WI38 (cell line): Measurements from ENCODE around the gene DVL2.

Source experiments
- H3K4me3 ChIP-seq: 2 replicates; pipeline ENCODE4 v1.5.1; 2011; ENCODE audit warnings: low read depth, mild to moderate bottlenecking, control low read depth, low read length
- TF ChIP-seq, protein P1 (sequence below): IDR thresholded peaks from 2 replicates; pipeline ENCODE4 v1.5.1; 2012; ENCODE audit warnings: low read depth, mild to moderate bottlenecking, control low read depth, low read length

The DVL2 gene

DNA sequence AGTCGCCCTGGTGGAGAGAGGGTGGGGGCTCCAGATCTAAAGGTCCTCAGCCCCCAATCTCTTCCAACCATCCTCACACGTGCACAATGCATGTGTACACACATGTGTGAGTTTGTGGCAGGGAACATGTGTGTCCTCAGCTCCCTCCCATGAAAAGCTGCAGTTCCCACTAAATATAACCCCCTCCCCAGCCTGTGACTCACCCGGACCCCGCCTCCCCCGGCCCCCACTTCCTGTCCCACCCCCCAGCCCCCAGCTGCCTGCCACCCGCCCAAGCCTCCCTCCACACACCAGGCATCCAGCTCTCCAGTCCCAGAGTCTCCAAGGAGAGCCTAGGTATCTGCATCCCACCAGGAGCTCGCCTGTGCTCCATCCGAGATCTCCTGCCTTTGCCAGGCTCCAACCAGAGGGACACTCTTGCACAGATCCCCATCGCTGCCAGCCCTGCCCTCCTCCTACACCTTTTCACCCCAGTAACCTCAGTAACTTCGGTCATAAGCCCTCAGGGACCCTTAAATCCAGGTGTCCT, 18.6 kb downstream of the DVL2 start:
- TF ChIP-seq, protein P1, sequence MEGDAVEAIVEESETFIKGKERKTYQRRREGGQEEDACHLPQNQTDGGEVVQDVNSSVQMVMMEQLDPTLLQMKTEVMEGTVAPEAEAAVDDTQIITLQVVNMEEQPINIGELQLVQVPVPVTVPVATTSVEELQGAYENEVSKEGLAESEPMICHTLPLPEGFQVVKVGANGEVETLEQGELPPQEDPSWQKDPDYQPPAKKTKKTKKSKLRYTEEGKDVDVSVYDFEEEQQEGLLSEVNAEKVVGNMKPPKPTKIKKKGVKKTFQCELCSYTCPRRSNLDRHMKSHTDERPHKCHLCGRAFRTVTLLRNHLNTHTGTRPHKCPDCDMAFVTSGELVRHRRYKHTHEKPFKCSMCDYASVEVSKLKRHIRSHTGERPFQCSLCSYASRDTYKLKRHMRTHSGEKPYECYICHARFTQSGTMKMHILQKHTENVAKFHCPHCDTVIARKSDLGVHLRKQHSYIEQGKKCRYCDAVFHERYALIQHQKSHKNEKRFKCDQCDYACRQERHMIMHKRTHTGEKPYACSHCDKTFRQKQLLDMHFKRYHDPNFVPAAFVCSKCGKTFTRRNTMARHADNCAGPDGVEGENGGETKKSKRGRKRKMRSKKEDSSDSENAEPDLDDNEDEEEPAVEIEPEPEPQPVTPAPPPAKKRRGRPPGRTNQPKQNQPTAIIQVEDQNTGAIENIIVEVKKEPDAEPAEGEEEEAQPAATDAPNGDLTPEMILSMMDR = no peak
- H3K4me3 ChIP-seq = peak overlapping the region; percentile 72

DNA sequence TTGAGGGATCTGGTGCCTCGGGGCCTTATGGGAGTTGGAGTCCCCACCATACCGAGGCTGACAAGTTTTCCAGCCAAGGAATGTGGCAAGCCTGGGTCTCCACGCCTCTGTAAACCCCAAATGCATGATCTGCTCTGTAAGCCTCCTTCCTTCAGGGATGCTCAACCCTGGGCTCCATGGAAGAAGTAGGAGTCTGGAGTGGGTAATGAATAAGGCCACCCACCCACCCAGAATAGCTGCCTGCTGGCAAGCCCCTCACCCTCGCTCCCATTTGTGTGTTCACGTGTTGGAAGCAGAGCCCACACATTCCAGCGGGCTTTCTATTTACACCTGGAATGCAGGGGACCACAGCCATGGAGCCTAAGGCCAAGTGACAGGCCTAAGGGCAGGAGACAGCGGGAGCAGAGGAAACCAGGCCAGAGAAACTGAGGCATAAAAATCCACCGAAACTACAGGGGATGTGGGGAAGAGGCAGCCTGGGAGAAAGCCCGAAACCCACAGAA, 19.1 kb downstream of the DVL2 start:
- TF ChIP-seq, protein P1 = no peak
- H3K4me3 ChIP-seq = peak overlapping the region; percentile 54

DNA sequence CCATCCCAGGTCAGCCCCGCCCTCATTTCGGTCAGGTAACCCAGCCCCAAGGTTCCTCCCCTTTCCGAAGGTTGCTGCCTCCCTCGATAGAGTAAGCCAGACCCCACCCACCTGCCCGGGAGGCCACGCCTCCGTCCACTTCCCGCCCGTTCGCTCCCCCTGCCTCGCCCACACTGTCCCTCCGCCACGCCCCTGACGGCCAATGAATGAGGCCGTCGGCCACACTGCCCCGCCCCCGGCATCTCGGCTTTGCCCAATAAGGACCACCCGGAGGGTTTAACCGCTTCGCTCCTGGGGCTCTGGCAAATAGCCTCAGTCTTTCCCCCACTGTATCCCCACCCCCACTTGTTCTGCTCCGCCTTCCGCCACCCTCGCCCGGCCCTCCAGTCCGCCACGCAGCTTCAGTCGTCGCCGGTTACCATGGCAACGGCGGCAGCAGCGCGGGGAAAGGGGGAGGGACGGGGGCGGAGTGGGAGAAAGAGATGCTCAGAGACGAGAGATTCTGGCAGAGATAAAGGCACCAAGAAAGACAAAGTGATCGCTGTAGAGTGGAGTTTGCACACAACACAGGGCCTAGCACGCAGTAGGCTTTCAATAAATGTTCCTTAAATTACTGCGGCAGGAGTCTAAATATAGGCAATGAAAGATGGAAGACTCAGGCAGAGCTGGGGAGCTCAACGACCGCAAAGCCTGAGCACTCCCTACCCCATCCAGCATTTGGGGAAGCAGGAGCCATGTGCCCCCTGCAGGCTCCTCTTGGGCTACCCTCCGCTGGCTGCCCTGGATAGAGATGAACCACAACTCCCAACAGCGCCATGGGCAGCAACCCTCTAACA, 19.8 kb downstream of the DVL2 start:
- H3K4me3 ChIP-seq = peak overlapping the region; percentile 54
- TF ChIP-seq, protein P1 = peak; percentile 51

DNA sequence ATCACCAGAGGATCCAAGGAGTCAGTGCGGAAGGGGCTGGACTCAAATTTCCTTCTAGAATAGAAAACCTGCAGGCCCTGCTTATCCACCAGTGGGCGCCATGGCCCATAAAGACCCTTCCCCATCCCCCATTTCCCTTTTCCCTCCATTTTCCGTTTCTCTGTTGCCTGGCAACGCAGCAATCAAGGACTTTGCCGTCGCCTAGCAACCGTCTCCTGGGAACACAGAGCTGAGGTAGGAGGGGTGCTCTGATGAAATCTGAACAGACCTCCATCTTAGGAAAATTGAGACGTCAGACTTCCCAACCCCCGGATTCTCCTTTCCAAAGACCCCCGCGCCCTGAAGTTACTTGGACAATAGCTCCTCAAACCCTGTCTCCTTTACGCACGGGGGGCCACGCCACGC, 20.4 kb downstream of the DVL2 start:
- H3K4me3 ChIP-seq = peak overlapping the region; percentile 54
- TF ChIP-seq, protein P1 = peak; percentile 34

DNA sequence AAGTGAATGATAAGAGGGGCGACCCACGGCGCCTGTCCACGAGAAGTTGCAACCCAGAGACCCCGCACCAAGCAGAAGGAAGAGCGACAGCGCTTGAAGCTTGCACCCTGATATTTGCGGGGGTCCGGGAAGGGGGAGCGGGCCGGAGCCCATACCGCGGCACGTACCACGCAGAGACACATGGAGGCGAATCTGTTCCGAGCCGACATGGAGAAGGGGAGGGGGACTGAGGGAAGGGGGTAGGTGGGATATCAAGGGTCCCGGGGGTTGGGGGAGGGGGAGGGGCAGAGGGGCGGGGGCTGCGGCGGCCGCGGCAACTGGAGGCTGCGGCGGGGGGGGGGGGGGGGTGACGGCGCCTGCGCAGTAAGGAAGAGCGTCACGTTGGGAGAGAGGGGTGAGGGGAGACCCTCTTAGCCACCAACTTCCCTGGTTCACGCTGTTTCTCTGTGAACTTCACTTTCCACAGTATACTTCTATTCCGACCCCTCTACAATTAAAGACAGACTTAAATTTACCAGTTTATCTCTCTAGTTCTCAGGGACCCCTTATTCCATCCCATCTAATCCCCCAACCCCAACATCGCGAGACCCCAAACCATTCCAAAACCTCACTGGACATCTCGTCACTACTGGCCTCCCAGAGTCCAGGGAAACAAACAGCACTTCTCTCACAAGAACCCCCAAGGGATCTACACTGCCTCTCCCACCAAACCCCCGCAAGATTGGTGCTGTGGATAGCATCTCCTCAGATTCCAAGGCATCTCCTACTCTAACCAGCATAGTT, 22.6 kb downstream of the DVL2 start:
- TF ChIP-seq, protein P1 = no peak

DNA sequence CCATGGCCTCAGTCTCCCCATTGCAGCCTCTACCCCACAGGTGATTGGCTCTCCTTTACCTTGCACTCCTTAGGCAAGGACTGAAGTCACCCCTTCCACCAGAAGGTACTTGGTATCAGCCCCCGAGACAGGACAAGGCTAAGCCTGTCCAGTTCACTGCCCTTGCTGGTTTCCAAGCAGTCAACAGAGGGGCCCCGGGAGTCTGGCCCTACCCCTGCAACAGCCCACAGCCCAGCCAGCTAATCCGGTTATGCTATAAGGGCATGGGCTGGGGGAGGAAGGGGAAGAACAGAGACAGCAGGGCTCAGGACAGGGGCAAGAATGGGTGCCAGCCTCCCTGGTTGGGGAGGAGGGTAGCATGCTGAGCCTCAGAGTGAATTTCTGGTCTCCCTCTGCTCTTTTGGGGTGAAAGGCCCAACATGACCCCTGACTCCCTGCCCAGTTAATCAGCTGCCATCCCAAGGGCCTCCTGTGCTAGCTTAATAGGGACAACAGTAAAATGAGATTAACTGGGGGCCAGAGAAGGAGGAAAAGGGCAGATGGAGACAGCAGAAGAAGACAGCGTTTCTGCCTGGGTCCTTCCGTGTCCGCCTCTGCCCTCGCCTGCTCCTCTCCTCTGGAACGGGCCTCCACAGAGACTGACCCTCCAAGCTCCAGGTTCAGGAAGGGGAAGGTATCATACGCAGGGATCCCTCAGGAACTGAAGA, 25.4 kb downstream of the DVL2 start:
- H3K4me3 ChIP-seq = no peak overlapping the region
- TF ChIP-seq, protein P1 = no peak

More for the DNA sequence above, 22.6 kb downstream of the DVL2 start:
- H3K4me3 ChIP-seq = no peak overlapping the region
